H1 (cell line): ENCODE measurements around the gene SHMT1. TPM values are rescaled to one million over a fixed set of nuclear protein-coding genes. Genes with fewer than 3 reads are reported as not detected.
A peak's percentile ranks its signal among the peaks of the same experiment; 100 is the strongest.

ENCODE experiments used
- CTCF ChIA-PET: fragments of 300-600 bp; sonication (Branson Sonifier 250); formaldehyde crosslinking; loops from one replicate; lab custom pipeline; 2021; ENCODE audit not compliant: partially characterized antibody; lab: Charles Lee
- POLR2A ChIA-PET: fragments of 300-600 bp; sonication (Branson Sonifier 250); formaldehyde crosslinking; loops from one replicate; lab custom pipeline; 2021; ENCODE audit warnings: inconsistent platforms; ENCODE audit not compliant: partially characterized antibody; lab: Charles Lee
- DNase-seq, 2 experiments: peaks; one replicate each; pipeline versions ENCODE4 v3.0.0 to v3.0.0-alpha.2; 2010 to 2022; ENCODE audit warnings: low spot score in 2 of 2, low read depth in 1 of 2, mixed read lengths in 1 of 2
- FAIRE-seq: peaks from 2 replicates; lab custom pipeline; 2011; peaks lifted over from hg19 to GRCh38; lab: Jason Lieb, UNC
- H2AFZ ChIP-seq: 2 replicates; pipeline ENCODE4 v1.8.1; 2012; ENCODE audit warnings: low read length, inconsistent platforms
- H2AK5ac ChIP-seq: 2 replicates; pipeline ENCODE4 v1.6.1; 2013; ENCODE audit warnings: low read depth, low read length
- H2BK120ac ChIP-seq: replicated peaks from 2 replicates; pipeline ENCODE3; 2013; ENCODE audit warnings: low read depth, low read length, inconsistent platforms
- H2BK12ac ChIP-seq: 2 replicates; pipeline ENCODE4 v1.6.1; 2013; ENCODE audit warnings: low read depth, low read length
- H2BK15ac ChIP-seq: 2 replicates; pipeline ENCODE4 v1.6.1; 2013; ENCODE audit warnings: low read length
- H2BK20ac ChIP-seq: 2 replicates; pipeline ENCODE4 v1.6.1; 2013; ENCODE audit warnings: low read length
- H2BK5ac ChIP-seq: 2 replicates; pipeline ENCODE4 v1.6.1; 2013; ENCODE audit warnings: low read depth, low read length
- H3K14ac ChIP-seq: 2 replicates; pipeline ENCODE4 v1.6.1; 2013; ENCODE audit warnings: inconsistent platforms; ENCODE audit not compliant: insufficient read length
- H3K18ac ChIP-seq: 2 replicates; pipeline ENCODE4 v1.6.1; 2013; ENCODE audit warnings: low read length; ENCODE audit errors: extremely low read depth
- H3K23ac ChIP-seq: 2 replicates; pipeline ENCODE4 v1.6.1; 2013; ENCODE audit warnings: inconsistent platforms; ENCODE audit not compliant: insufficient read length
- H3K23me2 ChIP-seq: 2 replicates; pipeline ENCODE4 v1.6.1; 2013; ENCODE audit warnings: low read depth, low read length
- H3K27ac ChIP-seq: 2 replicates; pipeline ENCODE4 v1.6.1; 2011; ENCODE audit warnings: low read depth, low read length, inconsistent platforms
- H3K27me3 ChIP-seq, 4 experiments: replicated peaks in 1 of 4; 1 replicate in 1 of 4; 2 replicates in 3 of 4; pipeline versions ENCODE4 v1.6.1 to v1.8.1; 2011 to 2013; ENCODE audit warnings: low read length in 3 of 4, mild to moderate bottlenecking in 3 of 4, inconsistent platforms in 2 of 4, mixed read lengths in 2 of 4, moderate library complexity in 1 of 4; ENCODE audit not compliant: control insufficient read depth in 3 of 4, insufficient read depth in 3 of 4; ENCODE audit errors: extremely low read depth in 1 of 4
- H3K36me3 ChIP-seq, 4 experiments: 2 replicates each; pipeline versions ENCODE4 v1.6.1 to v1.8.1; 2011 to 2013; ENCODE audit warnings: mild to moderate bottlenecking in 4 of 4, low read length in 3 of 4, moderate library complexity in 2 of 4, control low read depth in 1 of 4, inconsistent platforms in 1 of 4; ENCODE audit not compliant: insufficient read depth in 4 of 4, control insufficient read depth in 2 of 4
- H3K4ac ChIP-seq: replicated peaks from 2 replicates; pipeline ENCODE3; 2013; ENCODE audit warnings: low read length, low read depth, mixed read lengths, inconsistent platforms; ENCODE audit not compliant: insufficient read length
- H3K4me1 ChIP-seq, 4 experiments: replicated peaks in 1 of 4; 1 replicate in 1 of 4; 2 replicates in 3 of 4; pipeline versions ENCODE4 v1.6.1 to v1.8.1; 2011 to 2013; ENCODE audit warnings: low read length in 3 of 4, inconsistent platforms in 2 of 4, mixed read lengths in 1 of 4; ENCODE audit not compliant: insufficient read depth in 4 of 4, control insufficient read depth in 3 of 4
- H3K4me2 ChIP-seq, 2 experiments: 2 replicates each; pipeline versions ENCODE4 v1.6.1 to v1.8.1; 2011 to 2013; ENCODE audit warnings: low read depth in 2 of 2, low read length in 2 of 2, control low read depth in 1 of 2, inconsistent platforms in 1 of 2, mild to moderate bottlenecking in 1 of 2; ENCODE audit not compliant: insufficient read depth in 1 of 2
- H3K4me3 ChIP-seq, 4 experiments: fragments of 200-600, 300-600 bp in 1 of 4; sonication (generic), shearing (Covaris generic), sonication (Bioruptor Twin) in 1 of 4; 2 replicates each; pipeline versions ENCODE4 v1.5.1 to v1.8.1; 2011 to 2016; ENCODE audit warnings: low read length in 4 of 4, low read depth in 3 of 4, control low read depth in 2 of 4, inconsistent platforms in 2 of 4, mild to moderate bottlenecking in 2 of 4, mixed read lengths in 1 of 4, moderate library complexity in 1 of 4; ENCODE audit not compliant: insufficient read depth in 2 of 4; ENCODE audit errors: extremely low read depth in 1 of 4
- H3K56ac ChIP-seq: replicated peaks from 2 replicates; pipeline ENCODE3; 2013; ENCODE audit warnings: low read depth, mild to moderate bottlenecking, mixed read lengths, low read length, inconsistent platforms; ENCODE audit not compliant: insufficient read length
- H3K79me1 ChIP-seq: 2 replicates; pipeline ENCODE4 v1.6.1; 2013; ENCODE audit warnings: low read depth, low read length, control low read depth
- H3K79me2 ChIP-seq, 2 experiments: 2 replicates each; pipeline versions ENCODE4 v1.6.1 to v1.8.1; 2012 to 2013; ENCODE audit warnings: low read length in 2 of 2, mild to moderate bottlenecking in 2 of 2, inconsistent platforms in 1 of 2; ENCODE audit not compliant: insufficient read depth in 2 of 2, control insufficient read depth in 1 of 2
- H3K9ac ChIP-seq, 4 experiments: replicated peaks in 1 of 4; 1 replicate in 1 of 4; 2 replicates in 3 of 4; pipeline versions ENCODE4 v1.6.1 to v1.8.1; 2011 to 2013; ENCODE audit warnings: low read depth in 3 of 4, low read length in 3 of 4, control low read depth in 2 of 4, mild to moderate bottlenecking in 2 of 4, moderate library complexity in 2 of 4, inconsistent platforms in 1 of 4; ENCODE audit errors: extremely low read depth in 1 of 4
- H3K9me3 ChIP-seq, 2 experiments: 2 replicates each; pipeline versions ENCODE4 v1.6.1 to v1.8.1; 2012 to 2013; ENCODE audit warnings: mild to moderate bottlenecking in 2 of 2, moderate library complexity in 2 of 2, control low read depth in 1 of 2, inconsistent platforms in 1 of 2, low read depth in 1 of 2, low read length in 1 of 2, mixed read lengths in 1 of 2; ENCODE audit not compliant: insufficient read depth in 2 of 2
- H4K20me1 ChIP-seq, 2 experiments: replicated peaks in 1 of 2; 2 replicates each; pipeline versions ENCODE3 to v1.8.1; 2011 to 2013; ENCODE audit warnings: inconsistent platforms in 2 of 2, low read length in 2 of 2, mild to moderate bottlenecking in 1 of 2; ENCODE audit not compliant: insufficient read depth in 2 of 2, control insufficient read depth in 1 of 2
- H4K5ac ChIP-seq: 2 replicates; pipeline ENCODE4 v1.6.1; 2013; ENCODE audit warnings: low read length, low read depth, mixed read lengths, inconsistent platforms; ENCODE audit not compliant: insufficient read length
- H4K8ac ChIP-seq: 2 replicates; pipeline ENCODE4 v1.8.0; 2013; ENCODE audit warnings: mild to moderate bottlenecking, moderate library complexity, low read length, inconsistent platforms; ENCODE audit not compliant: insufficient read depth; ENCODE audit errors: extremely low read depth
- H4K91ac ChIP-seq: replicated peaks from 2 replicates; pipeline ENCODE3; 2013; ENCODE audit warnings: low read length, mixed read lengths, inconsistent platforms; ENCODE audit not compliant: insufficient read length
- BACH1 ChIP-seq: IDR thresholded peaks from 2 replicates; pipeline ENCODE4 v1.6.1; 2012; ENCODE audit warnings: low read length, improper control_type of control experiment
- CEBPB ChIP-seq: IDR thresholded peaks from 2 replicates; pipeline ENCODE4 v1.6.1; 2012; ENCODE audit warnings: low read depth, low read length
- EP300 ChIP-seq, 2 experiments: IDR thresholded peaks; 1 replicate in 1 of 2; 2 replicates in 1 of 2; pipeline ENCODE4 v1.6.1; 2011 to 2012; ENCODE audit warnings: low read depth in 2 of 2, low read length in 2 of 2, mild to moderate bottlenecking in 2 of 2, borderline replicate concordance in 1 of 2, inconsistent platforms in 1 of 2, moderate library complexity in 1 of 2
- GABPA ChIP-seq: IDR thresholded peaks from 2 replicates; pipeline ENCODE4 v1.6.1; 2011; ENCODE audit warnings: mild to moderate bottlenecking, low read length, moderate library complexity, borderline replicate concordance; ENCODE audit not compliant: insufficient read depth
- HDAC2 ChIP-seq, 2 experiments: fragments of 300-600 bp in 1 of 2; sonication (generic) in 1 of 2; IDR thresholded peaks; 2 replicates each; pipeline ENCODE4 v1.6.1; 2011 to 2012; ENCODE audit warnings: low read depth in 2 of 2, low read length in 2 of 2, mild to moderate bottlenecking in 2 of 2, moderate library complexity in 2 of 2, borderline replicate concordance in 1 of 2, inconsistent platforms in 1 of 2
- JUND ChIP-seq: IDR thresholded peaks from 2 replicates; pipeline ENCODE4 v1.6.1; 2011; ENCODE audit warnings: mild to moderate bottlenecking, improper control_type of control experiment, low read length
- KDM4A ChIP-seq: IDR thresholded peaks from one replicate; pipeline ENCODE4 v1.7.1; 2012; ENCODE audit warnings: low read depth, mild to moderate bottlenecking, moderate library complexity, low read length, inconsistent platforms; ENCODE audit not compliant: severe bottlenecking
- PHF8 ChIP-seq: fragments of 200-600 bp; sonication (generic); conservative IDR thresholded peaks from 2 replicates; pipeline ENCODE4 v1.7.1; 2012; ENCODE audit warnings: low read depth, mild to moderate bottlenecking, inconsistent platforms, low read length, moderate library complexity
- SIX5 ChIP-seq: IDR thresholded peaks from 2 replicates; pipeline ENCODE4 v1.6.1; 2011; ENCODE audit warnings: mild to moderate bottlenecking, low read depth, low read length
- SP1 ChIP-seq: IDR thresholded peaks from 2 replicates; pipeline ENCODE4 v1.6.1; 2011; ENCODE audit warnings: low read depth, low read length
- SUZ12 ChIP-seq: fragments of 200-600 bp; sonication (generic); IDR thresholded peaks from 2 replicates; pipeline ENCODE4 v1.6.1; 2012; ENCODE audit warnings: mild to moderate bottlenecking, inconsistent platforms, low read length, moderate library complexity, mixed read lengths
- TBP ChIP-seq: IDR thresholded peaks from 2 replicates; pipeline ENCODE4 v1.6.1; 2011; ENCODE audit warnings: low read depth, low read length, improper control_type of control experiment
- WGBS, 2 experiments: shearing (Covaris generic) in 1 of 2; methylation state at CpG; one replicate each; pipeline versions ENCODE4 v1.1.6 to v1.1.7; 2013 to 2015; ENCODE audit warnings: low lambda C conversion rate in 2 of 2, mixed read lengths in 2 of 2, inconsistent platforms in 1 of 2, low coverage in 1 of 2, missing lambda C conversion rate in 1 of 2; ENCODE audit not compliant: insufficient replicate concordance in 2 of 2, insufficient coverage in 1 of 2, insufficient read length in 1 of 2; ENCODE audit errors: extremely low coverage in 1 of 2, missing lambda C conversion rate in 1 of 2; 5-methylcytosine and 5-hydroxymethylcytosine counted together
- polyA plus RNA-seq, 7 experiments: library from polyadenylated mRNA; depleted of rRNA in 3 of 7; stranded (reverse) in 5 of 7; unstranded in 2 of 7; fragments of >200 nt in 5 of 7; fragments of 200-250 nt in 2 of 7; gene quantifications; 1 replicate in 5 of 7; 2 replicates in 1 of 7; 4 replicates in 1 of 7; pipeline versions ENCODE4 v1.2.1 to v1.2.3, GENCODE V29; 2011 to 2013; ENCODE audit warnings: missing spikeins in 2 of 7, mixed read lengths in 2 of 7
- total RNA-seq: library from RNA; stranded (reverse); fragmentation: NEBNext Ultra II Directional; extraction: Animal tissue kit (Norgen Biotek cat#: 25700); gene quantifications from 2 replicates; pipeline ENCODE4 v1.2.1, GENCODE V29; 2021
- TF ChIP-seq, protein P1 (sequence below): IDR thresholded peaks from 2 replicates; pipeline ENCODE4 v1.6.1; 2011; ENCODE audit warnings: low read length, improper control_type of control experiment

The SHMT1 gene
- total and polyA plus RNA-seq, 2 of the 8 experiments (the other 6 are each of a cell fraction or from before 2014, with no cell fraction given), result 30.7 to 39.3 TPM

DNA sequence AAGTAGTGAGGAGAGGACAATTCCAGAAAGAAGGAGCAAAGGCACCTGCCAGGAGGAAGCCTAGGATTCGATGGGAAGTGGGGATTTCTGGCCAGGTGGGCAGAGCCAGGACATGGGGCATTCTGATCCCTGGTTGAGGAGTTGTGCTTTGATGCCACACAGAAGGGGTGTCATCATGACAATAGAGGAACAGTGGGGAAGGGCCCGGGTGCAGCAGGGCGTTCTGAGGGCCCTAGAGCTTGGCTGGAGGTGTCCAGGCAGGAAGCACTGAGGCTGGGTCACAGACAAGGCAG is 18.5 kb upstream of the SHMT1 start:
- no peak overlapping the region for H3K23ac ChIP-seq
- POLR2A ChIA-PET, result no interaction called here
- 0 out of 2 replicates have a peak overlapping the region, but pooled peaks have one; percentile 2 for H2BK12ac ChIP-seq
- H2BK5ac ChIP-seq, result no peak overlapping the region
- H4K5ac ChIP-seq, result no peak overlapping the region
- H3K27me3 ChIP-seq, result no peaks in the 10 kb centered on the region
- no peak overlapping the region for H2BK20ac ChIP-seq
- no peak overlapping the region for H2BK15ac ChIP-seq
- no peak overlapping the region for H3K4ac ChIP-seq
- no peak overlapping the region for H3K4me3 ChIP-seq
- no peak overlapping the region for H4K91ac ChIP-seq
- H3K56ac ChIP-seq, result no peak overlapping the region
- no peak overlapping the region for H3K9ac ChIP-seq
- no peaks in the 10 kb centered on the region for H3K9me3 ChIP-seq
- H2BK120ac ChIP-seq, result no peak overlapping the region
- WGBS, 2 experiments, result 75% methylated on average over 3 of the region's 3 CpGs; no CpG with 5 or more reads in 1 of the 2 experiments
- H3K79me1 ChIP-seq, result no peaks in the 10 kb centered on the region
- H3K27ac ChIP-seq, result no peak overlapping the region
- H3K23me2 ChIP-seq, result no peaks in the 10 kb centered on the region
- no peak for DNase-seq
- H3K36me3 ChIP-seq, result no peaks in the 10 kb centered on the region
- H2AK5ac ChIP-seq, result no peak overlapping the region; the same call in 1 of the 2 replicates
- H3K79me2 ChIP-seq, result no peaks in the 10 kb centered on the region
- H2AFZ ChIP-seq, result no peak overlapping the region
- no peaks in the 10 kb centered on the region for H4K20me1 ChIP-seq
- CTCF ChIA-PET, result no interaction called here
- H3K18ac ChIP-seq, result no peak overlapping the region
- FAIRE-seq, result no peak
- H3K14ac ChIP-seq, result no peak overlapping the region
- H4K8ac ChIP-seq, result no peak overlapping the region
- H3K4me2 ChIP-seq, result no peak overlapping the region
- H3K4me1 ChIP-seq, result peaks cover 0 to 8% (median 2%) of the 10 kb centered on the region in 4 experiments; a peak in 2 of 7 replicates
- TF ChIP-seq SP1 (no peak), EP300 (IDR thresholded peaks at IDR 0.05; ENCODE audit: borderline replicate concordance in 1 of 2, low read depth in 2 of 2, low read length in 2 of 2) (no peak), HDAC2 (IDR thresholded peaks at IDR 0.05; ENCODE audit: borderline replicate concordance in 1 of 2, low read depth in 2 of 2, low read length in 2 of 2) (no peak), SIX5 (no peak), GABPA (no peak), JUND (no peak), SUZ12 (no peak), PHF8 (no peak), BACH1 (no peak), TBP (no peak), KDM4A (no peak), CEBPB (no peak)
- TF ChIP-seq, protein P1, sequence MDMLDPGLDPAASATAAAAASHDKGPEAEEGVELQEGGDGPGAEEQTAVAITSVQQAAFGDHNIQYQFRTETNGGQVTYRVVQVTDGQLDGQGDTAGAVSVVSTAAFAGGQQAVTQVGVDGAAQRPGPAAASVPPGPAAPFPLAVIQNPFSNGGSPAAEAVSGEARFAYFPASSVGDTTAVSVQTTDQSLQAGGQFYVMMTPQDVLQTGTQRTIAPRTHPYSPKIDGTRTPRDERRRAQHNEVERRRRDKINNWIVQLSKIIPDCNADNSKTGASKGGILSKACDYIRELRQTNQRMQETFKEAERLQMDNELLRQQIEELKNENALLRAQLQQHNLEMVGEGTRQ, result no peak
